ENCODE measurements around the gene NRP1.

GRCh38 chr10:33298893-33299292 is 35.6 kb downstream of the NRP1 start:
- TF ChIP-seq POLR2AphosphoS5 (IDR thresholded peaks at IDR 0.05; ENCODE audit: insufficient read depth, low read depth, low read length) (no peak), POLR2A (IDR thresholded peaks at IDR 0.05; ENCODE audit: low read depth, low read length) (no peak), CTCF (IDR thresholded peaks at IDR 0.05; ENCODE audit: extremely low read depth in 1 of 2, insufficient read depth in 1 of 2, low read depth in 1 of 2, low read length in 2 of 2) (no peak), EZH2 (IDR thresholded peaks at IDR 0.05; ENCODE audit: borderline replicate concordance, low read depth, low read length, severe bottlenecking) (no peak), MAX (IDR thresholded peaks at IDR 0.05; ENCODE audit: insufficient read depth, insufficient read length) (no peak), JUN (IDR thresholded peaks at IDR 0.05; ENCODE audit: borderline replicate concordance, insufficient read depth, insufficient read length, low read depth) (no peak), MYC (IDR thresholded peaks at IDR 0.05; ENCODE audit: low read depth, low read length) (no peak), GATA2 (IDR thresholded peaks at IDR 0.05; ENCODE audit: insufficient read depth, insufficient read length, low read depth, low read length) (no peak)

Measured in endothelial cell of umbilical vein (primary cell).